Measurements from ENCODE around the gene NOP53. TPM values are rescaled to one million over a fixed set of nuclear protein-coding genes. Genes with fewer than 3 reads are reported as not detected.

Gene NOP53
- total and polyA plus RNA-seq, 2 of the 13 experiments (the other 11 are each of a cell fraction or from before 2014, with no cell fraction given): 53.9 to 141 TPM

GRCh38 chr19:47745010-47745901, at the start of gene NOP53 (continued):
- TF ChIP-seq HIVEP1 (CRISPR knock-in tag; IDR thresholded peaks at IDR 0.05): 0 out of 2 replicates have a peak, but pooled peaks have one; percentile 14
- no peak for TF ChIP-seq ZNF24 (IDR thresholded peaks at IDR 0.05)
- no peak for TF ChIP-seq ZBTB34 (CRISPR knock-in tag; IDR thresholded peaks at IDR 0.05)
- 0 out of 2 replicates have a peak, but pooled peaks have one; percentile 34 for TF ChIP-seq MTF2 (CRISPR knock-in tag; IDR thresholded peaks at IDR 0.05; ENCODE audit: borderline replicate concordance)
- no peak for TF ChIP-seq ADNP (CRISPR knock-in tag; IDR thresholded peaks at IDR 0.05)
- TF ChIP-seq POLR2AphosphoS5 (IDR thresholded peaks at IDR 0.05; ENCODE audit: low read depth, low read length): peak; percentile 92
- no peak for TF ChIP-seq ZNF180 (CRISPR knock-in tag; IDR thresholded peaks at IDR 0.05; ENCODE audit: borderline replicate concordance, low read depth)
- TF ChIP-seq ETV6 (CRISPR knock-in tag; conservative IDR thresholded peaks at IDR 0.05): 0 out of 2 replicates have a peak, but pooled peaks have one; percentile 45
- TF ChIP-seq ZNF570 (CRISPR knock-in tag; IDR thresholded peaks at IDR 0.05; ENCODE audit: borderline replicate concordance): no peak
- no peak for TF ChIP-seq IRX3 (CRISPR knock-in tag; IDR thresholded peaks at IDR 0.05; ENCODE audit: borderline replicate concordance, low read depth)
- TF ChIP-seq HNF1B (CRISPR knock-in tag; IDR thresholded peaks at IDR 0.05): peak; percentile 44; the same call in 1 of the 2 replicates
- TF ChIP-seq TCF12 (IDR thresholded peaks at IDR 0.05): no peak
- TF ChIP-seq TCF12 (CRISPR knock-in tag; IDR thresholded peaks at IDR 0.05): peak; percentile 50; the same call in 1 of the 2 replicates
